Right lobe of liver (tissue), 6 donors: ENCODE measurements around the gene TENM4. TPM values are rescaled to one million over a fixed set of nuclear protein-coding genes. Genes with fewer than 3 reads are reported as not detected.

Source experiments
- ATAC-seq, 4 donors: fragments of 200-7000 bp; cut with Tn5 transposase; one replicate each; pipeline ENCODE4 v1.9.1; 2020; ENCODE audit warnings: mild to moderate bottlenecking in 4 of 4, moderate library complexity in 4 of 4
- DNase-seq, 3 donors: peaks; one replicate each; pipeline ENCODE4 v3.0.0-alpha.2; 2020
- H3K27ac ChIP-seq, 3 donors: fragments of 200-600 bp; one replicate each; pipeline ENCODE4 v1.8.0; 2022
- H3K27me3 ChIP-seq, 2 donors: fragments of 200-600 bp; one replicate each; pipeline ENCODE4 v1.8.0; 2022
- H3K36me3 ChIP-seq, 4 donors: fragments of 200-600 bp; sonication (generic) in 1 of 4; one replicate each; pipeline versions ENCODE4 v1.5.1 to v1.8.0; 2017 to 2022; ENCODE audit warnings: control low read depth in 1 of 4
- H3K4me1 ChIP-seq, 4 donors: fragments of 200-600 bp; sonication (generic) in 1 of 4; one replicate each; pipeline versions ENCODE4 v1.5.1 to v1.8.0; 2017 to 2022; ENCODE audit warnings: control low read depth in 1 of 4
- H3K4me3 ChIP-seq, 3 donors: fragments of 200-600 bp; one replicate each; pipeline ENCODE4 v1.8.0; 2022
- H3K9me3 ChIP-seq, 4 donors: fragments of 200-600 bp; sonication (generic) in 1 of 4; one replicate each; pipeline versions ENCODE4 v1.5.1 to v1.8.0; 2017 to 2022; ENCODE audit warnings: control low read depth in 1 of 4
- POLR2A ChIP-seq: fragments of 450-650 bp; IDR thresholded peaks from one replicate; pipeline ENCODE4 v1.6.1; 2017; ENCODE audit warnings: antibody characterized with exemption, mild to moderate bottlenecking
- WGBS: methylation state at CpG from one replicate; pipeline ENCODE4 v1.1.6; 2018; ENCODE audit warnings: low coverage, low lambda C conversion rate; ENCODE audit not compliant: insufficient coverage; ENCODE audit errors: missing lambda C conversion rate; 5-methylcytosine and 5-hydroxymethylcytosine counted together
- intact Hi-C, 2 donors: fragments of 100-400 bp; cut with DNase I; formaldehyde crosslinking; loops; one replicate each; pipeline versions ENCODE4 v1.11.2 to v1.14.1; 2022
- total RNA-seq, 6 experiments: library from RNA; depleted of rRNA in 2 of 6; stranded (reverse); fragments of >200 nt in 2 of 6; fragmentation: NEBNext Ultra II Directional in 3 of 6; extraction: Animal tissue kit (Norgen Biotek cat#: 25700) in 3 of 6; gene quantifications; one replicate each; pipeline versions ENCODE4 v1.1.0 to v1.2.4, GENCODE V29; 2016 to 2023
- TF ChIP-seq, protein P1 (sequence below), 4 donors: fragments of 200-600 bp in 3 of 4; fragments of 450-650 bp in 1 of 4; IDR thresholded peaks; one replicate each; pipeline versions ENCODE4 v1.5.1 to v1.8.0; 2016 to 2022; ENCODE audit warnings: antibody characterized with exemption in 4 of 4, mild to moderate bottlenecking in 2 of 4
- donor health status: DM: no; HTN: yes; CAD: no.
- donor health status: DM: no; HTN: no; CAD: no.
- donor health status: DM: no; HTN: no; CAD: no.
- donor health status: DM: no; HTN: yes; CAD: no.
- donor health status: DM: no; HTN: yes; CAD: no.

Gene TENM4
- total RNA-seq, 6 experiments from 2014 or later: 0.04 to 0.58 (median 0.14) TPM; not detected in 2

- no peak for DNase-seq
- Histone ChIP-seq H3K27me3 (no peaks in the 10 kb centered on the region), H3K27ac (no peak overlapping the region), H3K4me1 (no peaks in the 10 kb centered on the region), H3K36me3 (no peaks in the 10 kb centered on the region), H3K4me3 (no peak overlapping the region), H3K9me3 (no peaks in the 10 kb centered on the region)
- 29% methylated on average over 3 of the region's 9 CpGs for WGBS
- peak in 3 of 4 donors; percentile 17 to 49 (median 29) for ATAC-seq
- intact Hi-C loops: loop anchor here in 1 of 2 donors (10.0 kb wide), 1 partner anchor 433 kb away; no protein-coding TSS in a partner anchor
- TF ChIP-seq, protein P1, sequence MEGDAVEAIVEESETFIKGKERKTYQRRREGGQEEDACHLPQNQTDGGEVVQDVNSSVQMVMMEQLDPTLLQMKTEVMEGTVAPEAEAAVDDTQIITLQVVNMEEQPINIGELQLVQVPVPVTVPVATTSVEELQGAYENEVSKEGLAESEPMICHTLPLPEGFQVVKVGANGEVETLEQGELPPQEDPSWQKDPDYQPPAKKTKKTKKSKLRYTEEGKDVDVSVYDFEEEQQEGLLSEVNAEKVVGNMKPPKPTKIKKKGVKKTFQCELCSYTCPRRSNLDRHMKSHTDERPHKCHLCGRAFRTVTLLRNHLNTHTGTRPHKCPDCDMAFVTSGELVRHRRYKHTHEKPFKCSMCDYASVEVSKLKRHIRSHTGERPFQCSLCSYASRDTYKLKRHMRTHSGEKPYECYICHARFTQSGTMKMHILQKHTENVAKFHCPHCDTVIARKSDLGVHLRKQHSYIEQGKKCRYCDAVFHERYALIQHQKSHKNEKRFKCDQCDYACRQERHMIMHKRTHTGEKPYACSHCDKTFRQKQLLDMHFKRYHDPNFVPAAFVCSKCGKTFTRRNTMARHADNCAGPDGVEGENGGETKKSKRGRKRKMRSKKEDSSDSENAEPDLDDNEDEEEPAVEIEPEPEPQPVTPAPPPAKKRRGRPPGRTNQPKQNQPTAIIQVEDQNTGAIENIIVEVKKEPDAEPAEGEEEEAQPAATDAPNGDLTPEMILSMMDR (IDR thresholded peaks at IDR 0.05): no peak
- no peak for TF ChIP-seq POLR2A
Measured at GRCh38 chr11:79087238-79087960, 353.4 kb downstream of the TENM4 start.

GRCh38 chr11:79086056-79086455 is 354.8 kb downstream of the TENM4 start:
- WGBS: 70% methylated on average over 2 of the region's 2 CpGs
- TF ChIP-seq POLR2A: no peak
- TF ChIP-seq, protein P1 (IDR thresholded peaks at IDR 0.05): no peak
- Histone ChIP-seq H3K27ac (no peak overlapping the region), H3K4me1 (no peaks in the 10 kb centered on the region), H3K9me3 (no peaks in the 10 kb centered on the region), H3K36me3 (no peaks in the 10 kb centered on the region), H3K27me3 (no peaks in the 10 kb centered on the region), H3K4me3 (no peak overlapping the region)
- DNase-seq (no peak), ATAC-seq (no peak)
- intact Hi-C loops: loop anchor here in 1 of 2 donors (10.0 kb wide), 1 partner anchor 431 kb away; no protein-coding TSS in a partner anchor

DNA sequence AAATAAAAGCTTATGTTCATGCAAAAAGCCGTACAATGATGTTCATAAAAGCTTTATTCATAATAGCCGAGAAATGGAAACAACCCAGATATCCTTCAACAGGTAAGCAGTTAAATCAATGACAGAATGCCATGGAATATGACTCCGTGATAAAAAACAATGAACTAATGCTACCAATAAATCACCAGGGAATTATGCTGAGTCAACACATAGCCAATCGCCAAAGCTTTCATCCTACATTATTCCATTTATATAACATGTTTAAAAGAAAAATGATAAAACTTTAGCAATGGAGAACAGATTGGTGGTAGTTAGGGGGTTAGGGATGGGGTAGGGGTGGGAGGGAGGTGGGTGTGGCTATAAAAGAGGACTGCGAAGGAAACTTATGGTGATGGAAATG is 356.4 kb downstream of the TENM4 start:
- no peak overlapping the region for H3K4me3 ChIP-seq
- no peak for ATAC-seq
- no peak for DNase-seq
- 90% methylated on average over 5 of the region's 5 CpGs for WGBS
- no peak overlapping the region for H3K27ac ChIP-seq
- H3K36me3 ChIP-seq: no peaks in the 10 kb centered on the region
- TF ChIP-seq POLR2A: no peak
- TF ChIP-seq, protein P1 (IDR thresholded peaks at IDR 0.05): no peak
- no peaks in the 10 kb centered on the region for H3K4me1 ChIP-seq
- intact Hi-C loops: loop anchor here in 1 of 2 donors (10.0 kb wide), 1 partner anchor 430 kb away; no protein-coding TSS in a partner anchor
- no peaks in the 10 kb centered on the region for H3K9me3 ChIP-seq
- H3K27me3 ChIP-seq: no peaks in the 10 kb centered on the region

GRCh38 chr11:79083352-79083751 is 357.5 kb downstream of the TENM4 start:
- no peak for ATAC-seq
- H3K27me3 ChIP-seq: no peaks in the 10 kb centered on the region
- TF ChIP-seq, protein P1 (IDR thresholded peaks at IDR 0.05): no peak
- TF ChIP-seq POLR2A: no peak
- H3K9me3 ChIP-seq: no peaks in the 10 kb centered on the region
- no peak overlapping the region for H3K4me3 ChIP-seq
- intact Hi-C loops: loop anchor here in 1 of 2 donors (10.0 kb wide), 1 partner anchor 429 kb away; no protein-coding TSS in a partner anchor
- H3K4me1 ChIP-seq: no peaks in the 10 kb centered on the region
- 72% methylated on average over 6 of the region's 6 CpGs for WGBS
- DNase-seq: no peak
- H3K27ac ChIP-seq: no peak overlapping the region
- H3K36me3 ChIP-seq: no peaks in the 10 kb centered on the region
